Measurements from ENCODE around the gene FMNL2.

Gene FMNL2

GRCh38 chr2:152594022-152594766, 259.2 kb downstream of the FMNL2 start:
- Histone ChIP-seq H3K4me3 (ENCODE audit: low read length) (no peak overlapping the region), H3K4me1 (ENCODE audit: control insufficient read depth, insufficient read depth, low read length) (0 out of 2 replicates have a peak, but pooled peaks cover 1% of the 10 kb centered on the region), H3K9me3 (ENCODE audit: control insufficient read depth, insufficient read depth, low read length) (no peaks in the 10 kb centered on the region), H3K36me3 (ENCODE audit: control insufficient read depth, insufficient read depth, low read length) (no peaks in the 10 kb centered on the region), H3K27ac (ENCODE audit: low read length) (no peak overlapping the region), H3K27me3 (ENCODE audit: control insufficient read depth, insufficient read depth, low read length) (no peaks in the 10 kb centered on the region)
- no peak for DNase-seq (ENCODE audit: low read depth, low spot score)
- no CpG with 5 or more reads among the region's 6 CpGs for WGBS (ENCODE audit: insufficient coverage, insufficient read length)

- no peak overlapping the region for H3K27ac ChIP-seq (ENCODE audit: low read length)
- H3K9me3 ChIP-seq (ENCODE audit: control insufficient read depth, insufficient read depth, low read length), result no peaks in the 10 kb centered on the region
- no peak overlapping the region for H3K4me3 ChIP-seq (ENCODE audit: low read length)
- no peaks in the 10 kb centered on the region for H3K27me3 ChIP-seq (ENCODE audit: control insufficient read depth, insufficient read depth, low read length)
- WGBS (ENCODE audit: insufficient coverage, insufficient read length), result no CpG with 5 or more reads among the region's 3 CpGs
- no peaks in the 10 kb centered on the region for H3K36me3 ChIP-seq (ENCODE audit: control insufficient read depth, insufficient read depth, low read length)
- H3K4me1 ChIP-seq (ENCODE audit: control insufficient read depth, insufficient read depth, low read length), result 0 out of 2 replicates have a peak, but pooled peaks cover 1% of the 10 kb centered on the region
- DNase-seq (ENCODE audit: low read depth, low spot score), result no peak
These were observed 259.8 kb downstream of the FMNL2 start for GRCh38 chr2:152594792-152595191.

GRCh38 chr2:152598975-152599759, 264.2 kb downstream of the FMNL2 start:
- no peaks in the 10 kb centered on the region for H3K9me3 ChIP-seq (ENCODE audit: control insufficient read depth, insufficient read depth, low read length)
- H3K4me3 ChIP-seq (ENCODE audit: low read length), result no peak overlapping the region
- no peak for DNase-seq (ENCODE audit: low read depth, low spot score)
- H3K4me1 ChIP-seq (ENCODE audit: control insufficient read depth, insufficient read depth, low read length), result 0 out of 2 replicates have a peak, but pooled peaks cover 1% of the 10 kb centered on the region
- no CpG with 5 or more reads among the region's 9 CpGs for WGBS (ENCODE audit: insufficient coverage, insufficient read length)
- H3K27ac ChIP-seq (ENCODE audit: low read length), result no peak overlapping the region
- H3K36me3 ChIP-seq (ENCODE audit: control insufficient read depth, insufficient read depth, low read length), result no peaks in the 10 kb centered on the region
- no peaks in the 10 kb centered on the region for H3K27me3 ChIP-seq (ENCODE audit: control insufficient read depth, insufficient read depth, low read length)

- Histone ChIP-seq H3K27ac (ENCODE audit: low read length) (no peak overlapping the region), H3K36me3 (ENCODE audit: control insufficient read depth, insufficient read depth, low read length) (no peaks in the 10 kb centered on the region), H3K9me3 (ENCODE audit: control insufficient read depth, insufficient read depth, low read length) (no peaks in the 10 kb centered on the region), H3K27me3 (ENCODE audit: control insufficient read depth, insufficient read depth, low read length) (no peaks in the 10 kb centered on the region), H3K4me3 (ENCODE audit: low read length) (no peak overlapping the region), H3K4me1 (ENCODE audit: control insufficient read depth, insufficient read depth, low read length) (0 out of 2 replicates have a peak, but pooled peaks cover 1% of the 10 kb centered on the region)
- DNase-seq (ENCODE audit: low read depth, low spot score), result no peak
- no CpG with 5 or more reads among the region's 6 CpGs for WGBS (ENCODE audit: insufficient coverage, insufficient read length)
These were observed 265.2 kb downstream of the FMNL2 start for GRCh38 chr2:152600051-152600657.

GRCh38 chr2:152600697-152601096, 265.7 kb downstream of the FMNL2 start:
- no CpG with 5 or more reads among the region's 2 CpGs for WGBS (ENCODE audit: insufficient coverage, insufficient read length)
- Histone ChIP-seq H3K4me1 (ENCODE audit: control insufficient read depth, insufficient read depth, low read length) (0 out of 2 replicates have a peak, but pooled peaks cover 1% of the 10 kb centered on the region), H3K36me3 (ENCODE audit: control insufficient read depth, insufficient read depth, low read length) (no peaks in the 10 kb centered on the region), H3K27me3 (ENCODE audit: control insufficient read depth, insufficient read depth, low read length) (no peaks in the 10 kb centered on the region), H3K27ac (ENCODE audit: low read length) (no peak overlapping the region), H3K9me3 (ENCODE audit: control insufficient read depth, insufficient read depth, low read length) (no peaks in the 10 kb centered on the region), H3K4me3 (ENCODE audit: low read length) (no peak overlapping the region)
- no peak for DNase-seq (ENCODE audit: low read depth, low spot score)

GRCh38 chr2:152602750-152603149, 267.8 kb downstream of the FMNL2 start:
- DNase-seq (ENCODE audit: low read depth, low spot score), result no peak
- no peaks in the 10 kb centered on the region for H3K9me3 ChIP-seq (ENCODE audit: control insufficient read depth, insufficient read depth, low read length)
- H3K4me3 ChIP-seq (ENCODE audit: low read length), result no peak overlapping the region
- WGBS (ENCODE audit: insufficient coverage, insufficient read length), result no CpG with 5 or more reads among the region's 8 CpGs
- 0 out of 2 replicates have a peak, but pooled peaks cover 1% of the 10 kb centered on the region for H3K4me1 ChIP-seq (ENCODE audit: control insufficient read depth, insufficient read depth, low read length)
- no peak overlapping the region for H3K27ac ChIP-seq (ENCODE audit: low read length)
- H3K27me3 ChIP-seq (ENCODE audit: control insufficient read depth, insufficient read depth, low read length), result no peaks in the 10 kb centered on the region
- H3K36me3 ChIP-seq (ENCODE audit: control insufficient read depth, insufficient read depth, low read length), result no peaks in the 10 kb centered on the region

- H3K27ac ChIP-seq (ENCODE audit: low read length), result no peak overlapping the region
- H3K27me3 ChIP-seq (ENCODE audit: control insufficient read depth, insufficient read depth, low read length), result no peaks in the 10 kb centered on the region
- no peak for DNase-seq (ENCODE audit: low read depth, low spot score)
- no peaks in the 10 kb centered on the region for H3K36me3 ChIP-seq (ENCODE audit: control insufficient read depth, insufficient read depth, low read length)
- no peaks in the 10 kb centered on the region for H3K9me3 ChIP-seq (ENCODE audit: control insufficient read depth, insufficient read depth, low read length)
- no peak overlapping the region for H3K4me3 ChIP-seq (ENCODE audit: low read length)
- no peaks in the 10 kb centered on the region for H3K4me1 ChIP-seq (ENCODE audit: control insufficient read depth, insufficient read depth, low read length)
- WGBS (ENCODE audit: insufficient coverage, insufficient read length), result no CpG with 5 or more reads among the region's 3 CpGs
These were observed 268.2 kb downstream of the FMNL2 start for GRCh38 chr2:152603166-152603565.

- no peak for DNase-seq (ENCODE audit: low read depth, low spot score)
- WGBS (ENCODE audit: insufficient coverage, insufficient read length), result no CpG with 5 or more reads among the region's 1 CpG
- no peaks in the 10 kb centered on the region for H3K36me3 ChIP-seq (ENCODE audit: control insufficient read depth, insufficient read depth, low read length)
- no peak overlapping the region for H3K4me3 ChIP-seq (ENCODE audit: low read length)
- H3K9me3 ChIP-seq (ENCODE audit: control insufficient read depth, insufficient read depth, low read length), result no peaks in the 10 kb centered on the region
- H3K4me1 ChIP-seq (ENCODE audit: control insufficient read depth, insufficient read depth, low read length), result no peaks in the 10 kb centered on the region
- no peak overlapping the region for H3K27ac ChIP-seq (ENCODE audit: low read length)
- no peaks in the 10 kb centered on the region for H3K27me3 ChIP-seq (ENCODE audit: control insufficient read depth, insufficient read depth, low read length)
These were observed 271.1 kb downstream of the FMNL2 start for GRCh38 chr2:152606081-152606480.

- no peaks in the 10 kb centered on the region for H3K9me3 ChIP-seq (ENCODE audit: control insufficient read depth, insufficient read depth, low read length)
- H3K4me3 ChIP-seq (ENCODE audit: low read length), result no peak overlapping the region
- no CpG with 5 or more reads among the region's 2 CpGs for WGBS (ENCODE audit: insufficient coverage, insufficient read length)
- no peaks in the 10 kb centered on the region for H3K4me1 ChIP-seq (ENCODE audit: control insufficient read depth, insufficient read depth, low read length)
- DNase-seq (ENCODE audit: low read depth, low spot score), result no peak
- H3K27ac ChIP-seq (ENCODE audit: low read length), result no peak overlapping the region
- H3K36me3 ChIP-seq (ENCODE audit: control insufficient read depth, insufficient read depth, low read length), result no peaks in the 10 kb centered on the region
- H3K27me3 ChIP-seq (ENCODE audit: control insufficient read depth, insufficient read depth, low read length), result no peaks in the 10 kb centered on the region
These were observed 272.0 kb downstream of the FMNL2 start for GRCh38 chr2:152606941-152607340.

- DNase-seq (ENCODE audit: low read depth, low spot score), result no peak
- Histone ChIP-seq H3K4me3 (ENCODE audit: low read length) (no peak overlapping the region), H3K36me3 (ENCODE audit: control insufficient read depth, insufficient read depth, low read length) (no peaks in the 10 kb centered on the region; the same call in 1 of the 2 replicates), H3K9me3 (ENCODE audit: control insufficient read depth, insufficient read depth, low read length) (no peaks in the 10 kb centered on the region), H3K27ac (ENCODE audit: low read length) (no peak overlapping the region), H3K4me1 (ENCODE audit: control insufficient read depth, insufficient read depth, low read length) (no peaks in the 10 kb centered on the region), H3K27me3 (ENCODE audit: control insufficient read depth, insufficient read depth, low read length) (no peaks in the 10 kb centered on the region)
- no CpG with 5 or more reads among the region's 7 CpGs for WGBS (ENCODE audit: insufficient coverage, insufficient read length)
These were observed 272.9 kb downstream of the FMNL2 start for GRCh38 chr2:152607793-152608300.
